Gastroesophageal sphincter (tissue), 4 donors: ENCODE data around the gene CEBPZOS. TPM values are rescaled to one million over a fixed set of nuclear protein-coding genes. Genes with fewer than 3 reads are reported as not detected.
"Not testable (repeated sequence)": the region's sequence is repeated elsewhere in the genome, so short reads cannot be mapped to it uniquely, and the experiment has no call there.

Source experiments
- ATAC-seq: fragments of 150-250 bp; one replicate; pipeline ENCODE4 v1.9.1; 2016; ENCODE audit warnings: mild to moderate bottlenecking, moderate library complexity
- H3K27ac ChIP-seq, 4 donors: fragments of 200-600 bp; sonication (generic) in 3 of 4; 1 replicate in 3 of 4; 2 replicates in 1 of 4; pipeline ENCODE4 v1.5.1; 2016 to 2019
- H3K27me3 ChIP-seq: fragments of 200-600 bp; sonication (generic); one replicate; pipeline ENCODE4 v1.5.1; 2019
- H3K36me3 ChIP-seq, 2 donors: fragments of 200-600 bp; sonication (generic); one replicate each; pipeline ENCODE4 v1.5.1; 2019; ENCODE audit warnings: control low read depth in 1 of 2
- H3K4me1 ChIP-seq, 3 donors: fragments of 200-600 bp; sonication (generic); 1 replicate in 2 of 3; 2 replicates in 1 of 3; pipeline ENCODE4 v1.5.1; 2016 to 2019; ENCODE audit warnings: control low read depth in 2 of 3
- H3K4me3 ChIP-seq, 2 donors: fragments of 200-600 bp; sonication (generic); one replicate each; pipeline ENCODE4 v1.5.1; 2019; ENCODE audit warnings: mild to moderate bottlenecking in 1 of 2, moderate library complexity in 1 of 2
- H3K9me3 ChIP-seq, 3 donors: fragments of 200-600 bp; sonication (generic); one replicate each; pipeline ENCODE4 v1.5.1; 2017 to 2019; ENCODE audit warnings: control low read depth in 2 of 3
- CTCF ChIP-seq, 4 experiments: fragments of 200-600 bp in 2 of 4; fragments of 450-650 bp in 2 of 4; sonication (generic) in 1 of 4; IDR thresholded peaks; one replicate each; pipeline ENCODE4 v1.5.1; 2017 to 2019; ENCODE audit warnings: antibody characterized with exemption in 4 of 4, mild to moderate bottlenecking in 2 of 4, moderate library complexity in 2 of 4
- EP300 ChIP-seq: sonication (generic); formaldehyde crosslinking; IDR thresholded peaks from one replicate; pipeline ENCODE4 v1.6.1; 2017; ENCODE audit warnings: antibody characterized with exemption, mild to moderate bottlenecking
- POLR2A ChIP-seq, 2 donors: fragments of 450-650 bp; IDR thresholded peaks; one replicate each; pipeline ENCODE4 v1.6.1; 2017; ENCODE audit warnings: antibody characterized with exemption in 2 of 2, mild to moderate bottlenecking in 2 of 2, moderate library complexity in 1 of 2
- POLR2AphosphoS5 ChIP-seq: sonication (generic); formaldehyde crosslinking; IDR thresholded peaks from one replicate; pipeline ENCODE4 v1.6.1; 2017; ENCODE audit warnings: antibody characterized with exemption
- WGBS, 2 donors: methylation state at CpG; one replicate each; pipeline ENCODE4 v1.1.5; 2018; ENCODE audit warnings: low coverage in 1 of 2; 5-methylcytosine and 5-hydroxymethylcytosine counted together
- total RNA-seq, 4 donors: library from RNA; depleted of rRNA; stranded (reverse); fragments of >200 nt; gene quantifications; one replicate each; pipeline ENCODE4 v1.1.0, GENCODE V29; 2016

Gene CEBPZOS
- total RNA-seq, 4 donors from 2014 or later, result 21.0 to 37.4 (median 28.7) TPM

GRCh38 chr2:37198681-37199065 lies 2.4 kb downstream of the CEBPZOS start:
- no peak for ATAC-seq

GRCh38 chr2:37201208-37201607 lies 4.9 kb downstream of the CEBPZOS start:
- peaks cover 0 to 25% (median 0%) of the 10 kb centered on the region in 3 donors for H3K4me1 ChIP-seq
- 42 to 78% methylated on average over 1 of the region's 1 CpG for WGBS, 2 donors
- no peak overlapping the region for H3K4me3 ChIP-seq
- H3K36me3 ChIP-seq, result peaks cover 0 to 67% of the 10 kb centered on the region in 2 donors
- H3K9me3 ChIP-seq, result peaks cover 0 to 8% (median 0%) of the 10 kb centered on the region in 3 donors
- ATAC-seq, result no peak
- no peak for TF ChIP-seq POLR2AphosphoS5
- TF ChIP-seq EP300, result no peak
- no peak for TF ChIP-seq POLR2A (IDR thresholded peaks at IDR 0.05)
- TF ChIP-seq CTCF (IDR thresholded peaks at IDR 0.05), result no peak
- H3K27me3 ChIP-seq, result no peaks in the 10 kb centered on the region
- no peak overlapping the region for H3K27ac ChIP-seq

More at GRCh38 chr2:37198681-37199065, 2.4 kb downstream of the CEBPZOS start:
- peaks cover 0 to 30% (median 0%) of the 10 kb centered on the region in 3 donors for H3K4me1 ChIP-seq
- TF ChIP-seq POLR2A (IDR thresholded peaks at IDR 0.05), result no peak
- TF ChIP-seq EP300, result no peak
- TF ChIP-seq POLR2AphosphoS5, result no peak
- no peak for TF ChIP-seq CTCF (IDR thresholded peaks at IDR 0.05)
- H3K27ac ChIP-seq, result no peak overlapping the region
- 91 to 93% methylated on average over 5 to 8 of the region's 8 CpGs for WGBS, 2 donors
- H3K36me3 ChIP-seq, result peaks cover 0 to 42% of the 10 kb centered on the region in 2 donors
- H3K27me3 ChIP-seq, result no peaks in the 10 kb centered on the region
- no peak overlapping the region for H3K4me3 ChIP-seq
- peaks cover 0 to 2% (median 0%) of the 10 kb centered on the region in 3 donors for H3K9me3 ChIP-seq

DNA sequence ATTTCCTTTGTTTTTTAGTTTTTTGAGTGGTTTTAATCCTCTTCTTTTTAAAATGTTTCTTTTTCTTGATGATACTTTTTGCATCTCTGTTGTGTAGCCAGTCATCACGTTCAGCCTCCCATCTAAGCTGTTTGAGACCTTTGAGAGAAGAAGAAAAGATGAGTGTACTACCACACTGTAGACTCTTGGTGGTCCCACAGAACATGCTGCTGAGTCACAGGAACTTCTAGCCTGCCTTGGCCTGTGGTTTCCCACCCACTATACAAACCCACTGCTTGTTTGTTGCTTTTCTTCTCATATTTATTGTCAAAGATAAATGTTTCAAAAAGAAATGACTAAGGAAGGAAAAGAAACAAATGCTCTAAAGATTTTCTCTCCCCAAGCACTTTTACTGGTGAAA lies 5.5 kb downstream of the CEBPZOS start:
- 60 to 78% methylated on average over 1 of the region's 1 CpG for WGBS, 2 donors
- Histone ChIP-seq H3K27ac (no peak overlapping the region), H3K4me3 (no peak overlapping the region), H3K36me3 (peaks cover 0 to 73% of the 10 kb centered on the region in 2 donors), H3K27me3 (no peaks in the 10 kb centered on the region), H3K9me3 (peaks cover 0 to 8% (median 0%) of the 10 kb centered on the region in 3 donors), H3K4me1 (peaks cover 0 to 25% (median 0%) of the 10 kb centered on the region in 3 donors)
- no peak for ATAC-seq
- TF ChIP-seq CTCF (IDR thresholded peaks at IDR 0.05), result no peak
- no peak for TF ChIP-seq POLR2A (IDR thresholded peaks at IDR 0.05)
- TF ChIP-seq EP300, result no peak
- no peak for TF ChIP-seq POLR2AphosphoS5

DNA sequence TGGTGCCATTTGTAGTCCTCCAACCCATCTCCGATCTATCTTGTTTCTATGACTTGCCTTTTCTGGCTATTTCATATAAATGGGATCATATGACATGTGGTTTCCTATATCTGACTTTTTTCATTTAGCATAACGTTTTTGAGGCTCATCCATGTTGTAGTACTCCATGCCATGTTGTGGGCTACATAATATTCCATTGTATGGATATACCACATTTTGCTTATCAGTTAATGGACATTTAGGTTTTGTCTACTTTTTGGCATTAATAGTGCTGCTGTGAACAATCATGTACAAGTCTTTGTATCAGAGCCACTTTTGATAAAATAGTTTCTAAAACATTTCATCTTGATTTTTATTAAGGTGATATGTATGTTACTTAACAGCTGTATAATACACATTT lies 7.4 kb downstream of the CEBPZOS start:
- H3K27me3 ChIP-seq, result no peaks in the 10 kb centered on the region
- ATAC-seq, result no peak
- H3K4me1 ChIP-seq, result peaks cover 0 to 6% (median 0%) of the 10 kb centered on the region in 3 donors
- H3K27ac ChIP-seq, result no peak overlapping the region
- TF ChIP-seq EP300, result no peak
- H3K36me3 ChIP-seq, result peaks cover under 1 to 90% of the 10 kb centered on the region in 2 donors
- 94 to 100% methylated on average over 2 of the region's 2 CpGs for WGBS, 2 donors
- H3K9me3 ChIP-seq, result peaks cover 0 to 12% (median 0%) of the 10 kb centered on the region in 3 donors
- H3K4me3 ChIP-seq, result no peak overlapping the region

DNA sequence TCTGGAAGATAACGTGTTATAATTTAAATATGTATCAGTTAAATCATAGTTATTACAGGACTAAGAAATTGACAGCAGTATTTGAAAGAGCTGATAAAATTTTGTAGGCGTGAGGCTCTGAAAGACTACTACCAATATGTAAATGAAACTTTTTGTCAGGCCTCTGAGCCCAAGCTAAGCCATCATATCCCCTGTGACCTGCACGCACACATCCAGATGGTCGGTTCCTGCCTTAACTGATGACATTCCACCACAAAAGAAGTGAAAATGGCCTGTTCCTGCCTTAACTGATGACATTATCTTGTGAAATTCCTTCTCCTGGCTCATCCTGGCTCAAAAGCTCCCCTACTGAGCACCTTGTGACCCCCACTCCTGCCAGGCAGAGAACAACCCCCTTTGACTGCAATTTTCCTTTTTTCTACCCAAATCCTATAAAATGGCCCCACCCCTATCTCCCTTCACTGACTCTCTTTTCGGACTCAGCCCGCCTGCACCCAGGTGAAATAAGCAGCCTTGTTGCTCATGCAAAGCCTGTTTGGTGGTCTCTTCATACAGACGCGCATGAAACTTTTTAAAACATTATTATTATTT lies 8.9 kb downstream of the CEBPZOS start:
- H3K4me3 ChIP-seq, H3K27ac ChIP-seq, ATAC-seq, H3K27me3 ChIP-seq, H3K4me1 ChIP-seq: not testable (repeated sequence)
- Histone ChIP-seq H3K9me3 (peaks cover 0 to 23% (median 0%) of the 10 kb centered on the region in 3 donors), H3K36me3 (peaks cover 14 to 98% of the 10 kb centered on the region in 2 donors)
- 85 to 92% methylated on average over 6 to 8 of the region's 8 CpGs for WGBS, 2 donors

GRCh38 chr2:37205689-37206341 lies 9.5 kb downstream of the CEBPZOS start:
- no peak for ATAC-seq
- Histone ChIP-seq H3K4me1 (no peaks in the 10 kb centered on the region), H3K36me3 (peaks cover 16 to 98% of the 10 kb centered on the region in 2 donors), H3K27ac (no peak overlapping the region), H3K4me3 (no peak overlapping the region), H3K9me3 (peaks cover 0 to 23% (median 0%) of the 10 kb centered on the region in 3 donors), H3K27me3 (no peaks in the 10 kb centered on the region)
- 77 to 83% methylated on average over 3 to 5 of the region's 5 CpGs for WGBS, 2 donors
- TF ChIP-seq POLR2A (IDR thresholded peaks at IDR 0.05) (no peak), EP300 (no peak), POLR2AphosphoS5 (no peak), CTCF (IDR thresholded peaks at IDR 0.05) (no peak)

DNA sequence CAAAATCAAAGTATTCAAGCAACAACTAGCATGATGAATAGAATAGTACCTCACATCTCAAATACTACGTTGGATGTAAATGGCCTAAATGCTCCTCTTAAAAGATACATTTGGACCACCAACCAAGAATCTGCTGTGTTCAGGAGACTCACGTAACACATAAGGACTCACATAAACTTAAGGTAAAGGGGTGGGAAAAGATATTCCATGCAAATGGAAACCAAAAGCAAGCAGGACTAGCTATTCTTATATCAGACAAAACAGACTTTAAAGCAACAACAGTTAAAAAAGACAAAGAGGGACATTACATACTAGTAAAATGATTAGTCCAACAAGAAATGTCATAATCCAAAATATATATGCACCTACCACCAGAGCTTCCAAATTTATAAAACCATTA lies 10.5 kb downstream of the CEBPZOS start:
- not testable (repeated sequence) for ATAC-seq, H3K27ac ChIP-seq, H3K27me3 ChIP-seq, H3K4me1 ChIP-seq, H3K4me3 ChIP-seq
- peaks cover 0 to 23% (median 0%) of the 10 kb centered on the region in 3 donors for H3K9me3 ChIP-seq
- 100% methylated on average over 2 of the region's 2 CpGs for WGBS, 2 donors
- H3K36me3 ChIP-seq, result peaks cover 17 to 98% of the 10 kb centered on the region in 2 donors
